Mucosa of descending colon (tissue), 3 donors: ENCODE results near the gene CNOT6. TPM values are rescaled to one million over a fixed set of nuclear protein-coding genes. Genes with fewer than 3 reads are reported as not detected.
A peak's percentile ranks its signal among the peaks of the same experiment; 100 is the strongest.

ENCODE experiments used
- ATAC-seq: fragments of 200-7000 bp; cut with Tn5 transposase; one replicate; pipeline ENCODE4 v1.9.1; 2020; ENCODE audit warnings: mild to moderate bottlenecking, moderate library complexity
- DNase-seq, 3 donors: peaks; one replicate each; pipeline ENCODE4 v3.0.0-alpha.2; 2020
- H3K36me3 ChIP-seq: fragments of 200-600 bp; one replicate; pipeline ENCODE4 v1.8.0; 2021; ENCODE audit warnings: low read depth, mild to moderate bottlenecking
- H3K4me1 ChIP-seq: fragments of 200-600 bp; one replicate; pipeline ENCODE4 v1.8.0; 2021; ENCODE audit warnings: low read depth, mild to moderate bottlenecking
- H3K4me3 ChIP-seq: fragments of 200-600 bp; one replicate; pipeline ENCODE4 v1.8.0; 2021; ENCODE audit warnings: mild to moderate bottlenecking
- H3K9me3 ChIP-seq: fragments of 200-600 bp; one replicate; pipeline ENCODE4 v1.8.0; 2021; ENCODE audit warnings: mild to moderate bottlenecking
- intact Hi-C, 2 donors: fragments of 100-400 bp; cut with DNase I in 1 of 2; cut with micrococcal nuclease in 1 of 2; formaldehyde crosslinking; loops; one replicate each; pipeline versions ENCODE4 v1.11.0 to v1.11.1; 2022; cut with DNase I, micrococcal nuclease
- total RNA-seq, 3 donors: library from RNA; stranded (reverse); fragmentation: NEBNext Ultra II Directional in 2 of 3; extraction: Animal tissue kit (Norgen Biotek cat#: 25700) in 2 of 3; gene quantifications; one replicate each; pipeline versions ENCODE4 v1.2.1 to v1.2.4, GENCODE V29; 2021 to 2023
- TF ChIP-seq, protein P1 (sequence below): fragments of 200-600 bp; IDR thresholded peaks from one replicate; pipeline ENCODE4 v1.8.0; 2022; ENCODE audit warnings: antibody characterized with exemption, mild to moderate bottlenecking
- donor health status: DM: no; HTN: no; CAD: no; lungs with moderate emphysema.
- donor health status: DM: no; HTN: no; CAD: no.
- donor health status: DM: no; HTN: yes; CAD: no.

CNOT6 gene
- total RNA-seq, 3 donors from 2014 or later = 20.9 to 33.7 (median 25.2) TPM

DNA sequence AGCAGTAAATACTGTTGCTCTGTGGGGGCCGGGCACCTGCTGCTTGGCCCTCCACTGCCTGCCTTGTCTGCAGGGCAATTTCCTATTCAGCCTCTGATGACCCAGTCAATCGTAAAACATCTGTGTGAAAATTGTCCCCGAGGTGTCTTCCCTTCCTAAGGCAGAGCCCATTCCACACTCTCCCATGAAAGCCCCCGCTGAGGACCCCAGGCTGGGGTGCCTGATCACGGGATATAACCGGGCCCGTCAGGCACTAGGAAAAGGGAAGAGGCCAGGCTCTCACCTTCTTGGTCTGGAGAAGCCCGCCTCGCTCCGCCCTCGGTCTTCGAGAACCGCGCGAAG lies 124.3 kb downstream of the CNOT6 start:
- TF ChIP-seq, protein P1, sequence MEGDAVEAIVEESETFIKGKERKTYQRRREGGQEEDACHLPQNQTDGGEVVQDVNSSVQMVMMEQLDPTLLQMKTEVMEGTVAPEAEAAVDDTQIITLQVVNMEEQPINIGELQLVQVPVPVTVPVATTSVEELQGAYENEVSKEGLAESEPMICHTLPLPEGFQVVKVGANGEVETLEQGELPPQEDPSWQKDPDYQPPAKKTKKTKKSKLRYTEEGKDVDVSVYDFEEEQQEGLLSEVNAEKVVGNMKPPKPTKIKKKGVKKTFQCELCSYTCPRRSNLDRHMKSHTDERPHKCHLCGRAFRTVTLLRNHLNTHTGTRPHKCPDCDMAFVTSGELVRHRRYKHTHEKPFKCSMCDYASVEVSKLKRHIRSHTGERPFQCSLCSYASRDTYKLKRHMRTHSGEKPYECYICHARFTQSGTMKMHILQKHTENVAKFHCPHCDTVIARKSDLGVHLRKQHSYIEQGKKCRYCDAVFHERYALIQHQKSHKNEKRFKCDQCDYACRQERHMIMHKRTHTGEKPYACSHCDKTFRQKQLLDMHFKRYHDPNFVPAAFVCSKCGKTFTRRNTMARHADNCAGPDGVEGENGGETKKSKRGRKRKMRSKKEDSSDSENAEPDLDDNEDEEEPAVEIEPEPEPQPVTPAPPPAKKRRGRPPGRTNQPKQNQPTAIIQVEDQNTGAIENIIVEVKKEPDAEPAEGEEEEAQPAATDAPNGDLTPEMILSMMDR = no peak
- intact Hi-C loops = no loop called here
- Histone ChIP-seq H3K9me3 (no peaks in the 10 kb centered on the region), H3K4me3 (no peak overlapping the region), H3K36me3 (no peaks in the 10 kb centered on the region), H3K4me1 (no peaks in the 10 kb centered on the region)
- DNase-seq (no peak), ATAC-seq (no peak)

DNA sequence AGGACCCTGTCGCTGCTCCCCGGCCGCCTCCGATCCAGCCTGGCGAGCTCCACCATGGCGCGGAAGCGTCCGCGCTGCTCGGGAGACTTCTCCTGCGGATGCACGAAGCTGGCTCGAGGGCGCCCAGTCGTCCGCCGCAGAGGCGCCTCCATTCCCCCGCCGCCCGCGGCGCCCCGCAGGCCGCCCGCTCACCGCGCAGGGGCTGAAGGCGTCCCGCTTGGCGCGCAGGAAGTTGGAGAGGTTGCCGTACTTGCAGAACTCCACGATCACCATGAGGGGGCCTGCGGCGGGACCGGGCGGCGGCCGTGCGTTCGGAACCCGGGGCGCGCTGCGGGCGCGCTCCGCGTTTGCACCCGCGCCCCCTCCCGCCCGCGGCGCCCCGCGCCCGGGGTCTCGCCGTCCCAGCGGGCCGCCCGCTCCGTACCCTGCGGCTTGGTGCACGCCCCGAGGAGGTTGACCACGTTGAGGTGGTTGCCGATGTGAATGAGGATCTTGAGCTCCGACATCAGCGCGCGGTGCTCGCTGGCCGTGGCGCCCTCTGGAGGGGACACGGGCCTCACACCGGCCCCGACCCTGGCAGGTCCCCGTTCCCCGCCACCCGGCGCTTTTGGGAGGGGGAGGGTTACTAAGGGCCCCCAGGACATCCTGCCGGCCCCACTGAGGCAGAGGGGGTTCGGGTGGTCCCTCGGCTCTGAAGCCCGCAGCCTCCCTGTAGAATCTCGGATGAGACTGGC lies 124.8 kb downstream of the CNOT6 start:
- Histone ChIP-seq H3K4me1 (no peaks in the 10 kb centered on the region), H3K4me3 (no peak overlapping the region), H3K36me3 (no peaks in the 10 kb centered on the region), H3K9me3 (no peaks in the 10 kb centered on the region)
- DNase-seq (no peak), ATAC-seq (peak; percentile 29)
- intact Hi-C loops = no loop called here
- TF ChIP-seq, protein P1 = no peak

DNA sequence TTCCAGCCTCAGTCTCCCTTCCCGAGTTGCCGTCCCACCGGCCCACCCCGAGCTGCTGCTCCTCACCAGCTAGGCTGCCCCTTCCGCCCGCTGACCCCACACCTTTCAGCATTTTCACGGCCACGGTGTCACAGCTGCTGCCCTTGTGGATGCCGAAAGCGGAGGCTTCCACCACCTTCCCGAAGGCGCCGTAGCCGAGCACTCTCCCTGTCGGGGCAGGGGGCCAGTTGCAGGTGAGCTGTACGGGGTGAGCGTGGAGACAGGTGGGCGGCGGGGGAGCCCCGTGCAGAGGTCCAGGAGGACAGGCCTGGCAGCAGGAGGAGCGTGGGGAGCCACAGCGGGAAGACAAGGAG lies 125.4 kb downstream of the CNOT6 start:
- no peaks in the 10 kb centered on the region for H3K36me3 ChIP-seq
- intact Hi-C loops = no loop called here
- no peak for ATAC-seq
- H3K4me3 ChIP-seq = no peak overlapping the region
- no peaks in the 10 kb centered on the region for H3K9me3 ChIP-seq
- no peak for DNase-seq
- no peaks in the 10 kb centered on the region for H3K4me1 ChIP-seq
- TF ChIP-seq, protein P1 = no peak

DNA sequence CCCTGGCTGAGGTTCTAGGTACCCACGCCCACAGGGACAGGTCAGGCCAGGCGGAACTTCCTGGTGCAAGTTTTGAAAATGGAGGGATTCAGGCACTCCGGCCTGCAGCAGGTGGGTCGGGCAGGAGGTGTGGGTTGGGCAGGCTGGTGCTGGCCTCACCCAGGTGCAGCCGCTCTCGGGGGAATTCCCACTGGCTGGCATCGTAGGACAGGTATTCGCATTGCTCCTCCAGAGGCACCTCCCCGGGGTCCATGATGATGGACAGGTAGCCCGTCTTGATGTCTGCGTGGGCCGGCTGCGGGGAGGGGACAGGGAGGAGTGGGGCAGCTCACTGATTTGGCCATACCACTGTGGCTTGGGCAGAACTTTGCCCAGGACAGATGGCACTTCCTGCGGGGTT lies 125.8 kb downstream of the CNOT6 start:
- H3K4me3 ChIP-seq = no peak overlapping the region
- TF ChIP-seq, protein P1 = no peak
- ATAC-seq = no peak
- H3K36me3 ChIP-seq = no peaks in the 10 kb centered on the region
- H3K4me1 ChIP-seq = no peaks in the 10 kb centered on the region
- intact Hi-C loops = no loop called here
- H3K9me3 ChIP-seq = no peaks in the 10 kb centered on the region
- DNase-seq = no peak

DNA sequence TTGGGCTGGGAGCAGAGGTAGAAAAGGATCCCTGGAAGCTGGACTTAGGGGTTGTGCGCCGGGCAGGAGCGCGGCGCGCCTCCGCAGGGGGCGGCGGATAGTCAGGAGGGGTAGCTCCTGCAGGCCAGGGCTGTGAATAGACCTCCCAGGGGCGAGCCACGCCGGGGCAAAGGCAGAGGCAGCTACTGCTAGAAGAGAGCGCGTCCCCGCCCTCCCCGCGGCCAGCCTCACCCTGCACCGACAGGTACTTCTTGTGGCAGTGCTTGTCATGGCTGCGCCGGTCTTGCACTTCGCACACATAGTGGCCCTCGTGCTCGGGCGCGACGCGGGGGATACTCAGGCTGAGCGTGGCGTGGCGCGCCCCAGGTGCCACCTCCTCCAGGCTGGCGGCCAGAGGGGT lies 127.1 kb downstream of the CNOT6 start:
- intact Hi-C loops = no loop called here
- no peak overlapping the region for H3K4me3 ChIP-seq
- ATAC-seq (no peak), DNase-seq (no peak)
- no peaks in the 10 kb centered on the region for H3K36me3 ChIP-seq
- no peaks in the 10 kb centered on the region for H3K9me3 ChIP-seq
- TF ChIP-seq, protein P1 = no peak
- no peaks in the 10 kb centered on the region for H3K4me1 ChIP-seq

DNA sequence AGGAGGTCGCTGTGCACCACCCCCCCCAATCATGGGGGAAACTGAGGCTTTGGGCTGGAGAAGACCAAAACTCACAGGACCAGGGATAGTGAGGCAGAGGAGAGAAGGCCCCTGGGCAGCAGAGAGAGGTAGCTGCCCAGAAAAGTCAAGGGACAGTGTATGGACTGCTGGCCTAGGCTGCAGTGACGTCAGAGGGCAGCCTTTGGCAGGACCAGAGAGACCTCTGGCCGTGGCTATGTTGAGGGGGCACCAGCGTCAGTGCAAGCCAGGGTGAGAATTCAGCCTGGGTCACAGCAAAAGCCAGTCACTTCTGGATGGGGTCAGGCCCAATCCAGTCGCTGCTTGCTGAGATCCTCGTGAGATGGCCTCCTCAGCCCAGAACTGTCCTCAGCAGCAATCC lies 128.7 kb downstream of the CNOT6 start:
- DNase-seq (no peak), ATAC-seq (no peak)
- Histone ChIP-seq H3K4me3 (no peak overlapping the region), H3K4me1 (no peaks in the 10 kb centered on the region), H3K36me3 (no peaks in the 10 kb centered on the region), H3K9me3 (no peaks in the 10 kb centered on the region)
- TF ChIP-seq, protein P1 = no peak
- intact Hi-C loops = no loop called here
